Activated naive CD4-positive, alpha-beta T cell treated with anti-CD3 and anti-CD28 coated beads, Interleukin-2, amount 50 U/mL, for 72 hours (primary cell): Measurements from ENCODE around the gene EHD3. TPM values are rescaled to one million over a fixed set of nuclear protein-coding genes. Genes with fewer than 3 reads are reported as not detected.
A peak's percentile ranks its signal among the peaks of the same experiment; 100 is the strongest.

Experiments used
- ATAC-seq, 2 donors: fragments of 150-1000 bp; cut with Tn5 transposase; 2 replicates each; pipeline ENCODE4 v1.10.0; 2021; ENCODE audit warnings: mild to moderate bottlenecking in 2 of 2, moderate library complexity in 2 of 2
- DNase-seq, 2 donors: peaks; one replicate each; pipeline ENCODE4 v3.0.0; 2021 to 2022; ENCODE audit warnings: low spot score in 2 of 2
- H3K27ac Mint-ChIP-seq, 2 donors: one replicate each; pipeline ENCODE4 v1.8.0; 2022; ENCODE audit warnings: mild to moderate bottlenecking in 2 of 2, mixed read lengths in 2 of 2
- H3K36me3 Mint-ChIP-seq, 2 donors: one replicate each; pipeline ENCODE4 v1.8.0; 2022; ENCODE audit warnings: mixed read lengths in 2 of 2
- H3K9me3 Mint-ChIP-seq, 2 donors: one replicate each; pipeline ENCODE4 v1.8.0; 2022; ENCODE audit warnings: mixed read lengths in 2 of 2
- total RNA-seq, 2 donors: library from RNA; stranded (reverse); gene quantifications; one replicate each; pipeline ENCODE4 v1.2.3, GENCODE V29; 2022

The EHD3 gene
- total RNA-seq, 2 donors from 2014 or later = 0.48 to 1.9 TPM

GRCh38 chr2:31227110-31227509 lies 6.8 kb upstream of the EHD3 start:
- H3K9me3 Mint-ChIP-seq = no peaks in the 10 kb centered on the region
- no peak for ATAC-seq

GRCh38 chr2:31227711-31228125 lies 6.2 kb upstream of the EHD3 start:
- no peak overlapping the region for H3K27ac Mint-ChIP-seq
- DNase-seq (no peak), ATAC-seq (no peak)
- H3K9me3 Mint-ChIP-seq = no peaks in the 10 kb centered on the region
- H3K36me3 Mint-ChIP-seq = no peaks in the 10 kb centered on the region

More at GRCh38 chr2:31227110-31227509, 6.8 kb upstream of the EHD3 start:
- no peak overlapping the region for H3K27ac Mint-ChIP-seq
- H3K36me3 Mint-ChIP-seq = no peaks in the 10 kb centered on the region
- no peak for DNase-seq

GRCh38 chr2:31228717-31229116 lies 5.2 kb upstream of the EHD3 start:
- Mint-ChIP-seq H3K27ac (no peak overlapping the region), H3K9me3 (no peaks in the 10 kb centered on the region)
- ATAC-seq = no peak

GRCh38 chr2:31230751-31231150 lies 3.2 kb upstream of the EHD3 start:
- Mint-ChIP-seq H3K36me3 (no peaks in the 10 kb centered on the region), H3K9me3 (no peaks in the 10 kb centered on the region), H3K27ac (no peak overlapping the region)
- ATAC-seq (no peak), DNase-seq (no peak)

More at GRCh38 chr2:31228717-31229116, 5.2 kb upstream of the EHD3 start:
- H3K36me3 Mint-ChIP-seq = no peaks in the 10 kb centered on the region
- no peak for DNase-seq

- no peak for DNase-seq
Observed at GRCh38 chr2:31231571-31232302, 2.2 kb upstream of the EHD3 start.

GRCh38 chr2:31232586-31232985 lies 1.4 kb upstream of the EHD3 start:
- ATAC-seq (no peak), DNase-seq (no peak)
- Mint-ChIP-seq H3K27ac (peak overlapping the region in 1 of 2 donors; percentile 52), H3K36me3 (no peaks in the 10 kb centered on the region), H3K9me3 (no peaks in the 10 kb centered on the region)

More at GRCh38 chr2:31231571-31232302, 2.2 kb upstream of the EHD3 start:
- Mint-ChIP-seq H3K27ac (no peak overlapping the region), H3K36me3 (no peaks in the 10 kb centered on the region), H3K9me3 (no peaks in the 10 kb centered on the region)
- ATAC-seq = no peak

GRCh38 chr2:31233231-31233630 lies 721 bp upstream of the EHD3 start:
- no peaks in the 10 kb centered on the region for H3K9me3 Mint-ChIP-seq
- no peak for DNase-seq
- ATAC-seq = no peak
- peak overlapping the region in 1 of 2 donors; percentile 52 for H3K27ac Mint-ChIP-seq
- no peaks in the 10 kb centered on the region for H3K36me3 Mint-ChIP-seq

GRCh38 chr2:31234683-31235503 lies 941 bp downstream of the EHD3 start:
- Mint-ChIP-seq H3K9me3 (no peaks in the 10 kb centered on the region), H3K27ac (no peak overlapping the region), H3K36me3 (no peaks in the 10 kb centered on the region)
- DNase-seq (no peak), ATAC-seq (no peak)

- no peaks in the 10 kb centered on the region for H3K36me3 Mint-ChIP-seq
- DNase-seq (no peak), ATAC-seq (no peak)
- H3K27ac Mint-ChIP-seq = no peak overlapping the region
- H3K9me3 Mint-ChIP-seq = no peaks in the 10 kb centered on the region
Observed at GRCh38 chr2:31235504-31235902, 1.6 kb downstream of the EHD3 start.

- H3K27ac Mint-ChIP-seq = no peak overlapping the region
- H3K36me3 Mint-ChIP-seq = no peaks in the 10 kb centered on the region
- DNase-seq (no peak), ATAC-seq (no peak)
- H3K9me3 Mint-ChIP-seq = no peaks in the 10 kb centered on the region
Observed at GRCh38 chr2:31236433-31237205, 2.7 kb downstream of the EHD3 start.

GRCh38 chr2:31237348-31238017 lies 3.5 kb downstream of the EHD3 start:
- ATAC-seq = no peak
- no peak for DNase-seq
- Mint-ChIP-seq H3K27ac (no peak overlapping the region), H3K36me3 (no peaks in the 10 kb centered on the region), H3K9me3 (no peaks in the 10 kb centered on the region)

- no peaks in the 10 kb centered on the region for H3K36me3 Mint-ChIP-seq
- no peaks in the 10 kb centered on the region for H3K9me3 Mint-ChIP-seq
- peak overlapping the region in 1 of 2 donors; percentile 32 for H3K27ac Mint-ChIP-seq
- no peak for ATAC-seq
- no peak for DNase-seq
Observed at GRCh38 chr2:31238126-31238905, 4.4 kb downstream of the EHD3 start.

- DNase-seq = no peak
- Mint-ChIP-seq H3K27ac (no peak overlapping the region), H3K36me3 (no peaks in the 10 kb centered on the region), H3K9me3 (no peaks in the 10 kb centered on the region)
- no peak for ATAC-seq
Observed at GRCh38 chr2:31238906-31239592, 5.1 kb downstream of the EHD3 start.

GRCh38 chr2:31239593-31240177 lies 5.7 kb downstream of the EHD3 start:
- no peak overlapping the region for H3K27ac Mint-ChIP-seq
- H3K36me3 Mint-ChIP-seq = no peaks in the 10 kb centered on the region
- H3K9me3 Mint-ChIP-seq = no peaks in the 10 kb centered on the region
- DNase-seq (no peak), ATAC-seq (no peak)
